ENCODE data around the gene HUNK.

The HUNK gene

GRCh38 chr21:31877463-31877957 lies 4.7 kb downstream of the HUNK start:
- no peak for DNase-seq (ENCODE audit: insufficient read length, low spot score)
- TF ChIP-seq CTCF (IDR thresholded peaks at IDR 0.05; ENCODE audit: insufficient read depth, missing control alignments), result no peak
- FAIRE-seq, result no peak

GRCh38 chr21:31878831-31879230 lies 6.0 kb downstream of the HUNK start:
- FAIRE-seq (no peak), DNase-seq (ENCODE audit: insufficient read length, low spot score) (no peak)
- no peak for TF ChIP-seq CTCF (IDR thresholded peaks at IDR 0.05; ENCODE audit: insufficient read depth, missing control alignments)

GRCh38 chr21:31879241-31879650 lies 6.4 kb downstream of the HUNK start:
- DNase-seq (ENCODE audit: insufficient read length, low spot score) (no peak), FAIRE-seq (no peak)
- no peak for TF ChIP-seq CTCF (IDR thresholded peaks at IDR 0.05; ENCODE audit: insufficient read depth, missing control alignments)

- FAIRE-seq, result no peak
- no peak for DNase-seq (ENCODE audit: insufficient read length, low spot score)
- TF ChIP-seq CTCF (IDR thresholded peaks at IDR 0.05; ENCODE audit: insufficient read depth, missing control alignments), result no peak
These were observed 7.1 kb downstream of the HUNK start for GRCh38 chr21:31879911-31880310.

GRCh38 chr21:31880816-31881215 lies 8.0 kb downstream of the HUNK start:
- no peak for TF ChIP-seq CTCF (IDR thresholded peaks at IDR 0.05; ENCODE audit: insufficient read depth, missing control alignments)
- FAIRE-seq, result no peak
- no peak for DNase-seq (ENCODE audit: insufficient read length, low spot score)

GRCh38 chr21:31882711-31883110 lies 9.9 kb downstream of the HUNK start:
- no peak for TF ChIP-seq CTCF (IDR thresholded peaks at IDR 0.05; ENCODE audit: insufficient read depth, missing control alignments)
- no peak for FAIRE-seq
- no peak for DNase-seq (ENCODE audit: insufficient read length, low spot score)

GRCh38 chr21:31885146-31885545 lies 12.3 kb downstream of the HUNK start:
- TF ChIP-seq CTCF (IDR thresholded peaks at IDR 0.05; ENCODE audit: insufficient read depth, missing control alignments), result no peak
- no peak for FAIRE-seq

More at GRCh38 chr21:31885146-31885545, 12.3 kb downstream of the HUNK start:
- no peak for DNase-seq (ENCODE audit: insufficient read length, low spot score)

Measured in D721Med (cell line).